Activated T-helper 2 cell treated with anti-CD3 and anti-CD28 coated beads, Interferon-gamma antibody, Interleukin-2, Interleukin-4, amounts not matched to agents 10 μg/mL and 5 μg/mL and 100 μg/mL, durations not matched to agents 14 hours and 24 hours and 36 hours (primary cell): ENCODE measurements around the gene DGCR2. TPM values are rescaled to one million over a fixed set of nuclear protein-coding genes. Genes with fewer than 3 reads are reported as not detected.
"Not testable (repeated sequence)": the region's sequence is repeated elsewhere in the genome, so short reads cannot be mapped to it uniquely, and the experiment has no call there.

ENCODE experiments used
- DNase-seq: peaks from one replicate; pipeline ENCODE4 v3.0.0; 2021; ENCODE audit warnings: low spot score
- H3K27ac Mint-ChIP-seq: one replicate; pipeline ENCODE4 v1.8.0; 2021; ENCODE audit warnings: mixed read lengths
- H3K27me3 Mint-ChIP-seq: one replicate; pipeline ENCODE4 v1.8.0; 2021; ENCODE audit warnings: low read depth, mixed read lengths
- H3K36me3 Mint-ChIP-seq: one replicate; pipeline ENCODE4 v1.8.0; 2021; ENCODE audit warnings: low read depth, mixed read lengths
- H3K4me1 Mint-ChIP-seq: one replicate; pipeline ENCODE4 v1.8.0; 2021; ENCODE audit warnings: low read depth, mixed read lengths
- H3K4me3 Mint-ChIP-seq: one replicate; pipeline ENCODE4 v1.8.0; 2021; ENCODE audit warnings: low read depth, mild to moderate bottlenecking, moderate library complexity, mixed read lengths
- H3K9me3 Mint-ChIP-seq: one replicate; pipeline ENCODE4 v1.8.0; 2021; ENCODE audit warnings: mixed read lengths
- intact Hi-C: fragments of 100-400 bp; cut with micrococcal nuclease; formaldehyde crosslinking; loops from one replicate; pipeline ENCODE4 v1.15.1; 2023
- total RNA-seq: library from RNA; stranded (reverse); gene quantifications from 2 replicates; pipeline ENCODE4 v1.2.3, GENCODE V29; 2022

The DGCR2 gene
- total RNA-seq, 1 donor from 2014 or later = 22.5 TPM

- DNase-seq = no peak
- Mint-ChIP-seq H3K4me1 (peaks cover 2% of the 10 kb centered on the region), H3K9me3 (no peaks in the 10 kb centered on the region), H3K27me3 (no peaks in the 10 kb centered on the region), H3K4me3 (no peak overlapping the region), H3K27ac (no peak overlapping the region), H3K36me3 (peaks cover 37% of the 10 kb centered on the region)
- intact Hi-C loops = no loop called here
Measured at GRCh38 chr22:19061471-19062138, 60.6 kb downstream of the DGCR2 start.

- DNase-seq = no peak
- H3K4me1 Mint-ChIP-seq = peaks cover 2% of the 10 kb centered on the region
- no peak overlapping the region for H3K27ac Mint-ChIP-seq
- H3K27me3 Mint-ChIP-seq = no peaks in the 10 kb centered on the region
- no peak overlapping the region for H3K4me3 Mint-ChIP-seq
- peaks cover 32% of the 10 kb centered on the region for H3K36me3 Mint-ChIP-seq
- intact Hi-C loops = no loop called here
- H3K9me3 Mint-ChIP-seq = no peaks in the 10 kb centered on the region
Measured at GRCh38 chr22:19060356-19061009, 61.7 kb downstream of the DGCR2 start.

DNA sequence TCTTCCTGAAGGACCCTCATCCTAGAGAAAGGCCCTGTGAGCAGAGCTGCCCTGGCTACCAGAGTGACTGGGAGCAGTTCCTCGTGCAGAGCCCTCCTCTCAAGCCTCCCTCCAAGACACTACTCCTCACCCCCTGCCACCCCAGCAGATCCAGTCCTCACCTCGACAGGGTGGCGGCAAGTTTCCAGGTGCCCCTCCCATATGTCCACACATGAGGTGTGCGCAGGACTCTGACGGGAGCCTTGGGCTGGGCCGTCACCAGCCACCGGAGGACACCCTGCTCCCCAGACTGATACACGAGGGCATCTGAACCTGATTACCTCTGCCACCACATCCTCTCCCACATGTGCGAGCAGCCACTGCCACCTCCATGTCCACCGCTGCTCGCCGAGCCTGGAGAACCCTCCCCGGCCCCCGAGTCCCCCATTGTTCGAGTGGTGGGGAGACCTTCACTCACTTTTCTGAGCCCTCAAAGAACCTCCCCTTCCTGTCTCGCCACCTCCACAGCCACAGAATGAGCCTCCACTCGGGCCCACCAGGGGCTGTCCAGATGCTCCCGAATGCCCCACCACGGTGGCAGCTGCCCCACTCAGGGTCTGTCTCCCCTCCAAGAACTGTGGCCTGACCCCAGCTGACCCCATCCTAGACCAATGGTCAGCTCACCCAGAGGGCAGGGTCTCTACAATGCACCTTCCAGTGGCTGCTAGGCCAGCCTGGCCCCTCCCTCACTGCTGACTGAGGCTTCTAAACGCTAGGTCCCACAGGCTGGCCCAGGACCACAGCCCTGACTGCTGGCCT lies 62.5 kb downstream of the DGCR2 start:
- intact Hi-C loops = no loop called here
- H3K36me3 Mint-ChIP-seq = peaks cover 34% of the 10 kb centered on the region
- no peak overlapping the region for H3K27ac Mint-ChIP-seq
- H3K27me3 Mint-ChIP-seq = no peaks in the 10 kb centered on the region
- H3K4me3 Mint-ChIP-seq = no peak overlapping the region
- H3K4me1 Mint-ChIP-seq = peaks cover 2% of the 10 kb centered on the region
- no peak for DNase-seq
- no peaks in the 10 kb centered on the region for H3K9me3 Mint-ChIP-seq

GRCh38 chr22:19058713-19059451 lies 63.3 kb downstream of the DGCR2 start:
- H3K4me3 Mint-ChIP-seq = no peak overlapping the region
- H3K9me3 Mint-ChIP-seq = no peaks in the 10 kb centered on the region
- peaks cover 2% of the 10 kb centered on the region for H3K4me1 Mint-ChIP-seq
- DNase-seq = no peak
- intact Hi-C loops = no loop called here
- no peak overlapping the region for H3K27ac Mint-ChIP-seq
- H3K36me3 Mint-ChIP-seq = peaks cover 36% of the 10 kb centered on the region
- no peaks in the 10 kb centered on the region for H3K27me3 Mint-ChIP-seq

- DNase-seq = no peak
- Mint-ChIP-seq H3K9me3 (no peaks in the 10 kb centered on the region), H3K27ac (no peak overlapping the region), H3K27me3 (no peaks in the 10 kb centered on the region), H3K36me3 (peaks cover 39% of the 10 kb centered on the region), H3K4me1 (peaks cover 4% of the 10 kb centered on the region), H3K4me3 (no peak overlapping the region)
- intact Hi-C loops = no loop called here
Measured at GRCh38 chr22:19057999-19058491, 64.2 kb downstream of the DGCR2 start.

GRCh38 chr22:19057539-19057938 lies 64.7 kb downstream of the DGCR2 start:
- Mint-ChIP-seq H3K27me3 (no peaks in the 10 kb centered on the region), H3K4me3 (no peak overlapping the region), H3K4me1 (peaks cover 4% of the 10 kb centered on the region), H3K9me3 (no peaks in the 10 kb centered on the region), H3K36me3 (peaks cover 39% of the 10 kb centered on the region), H3K27ac (no peak overlapping the region)
- intact Hi-C loops = no loop called here
- no peak for DNase-seq

DNA sequence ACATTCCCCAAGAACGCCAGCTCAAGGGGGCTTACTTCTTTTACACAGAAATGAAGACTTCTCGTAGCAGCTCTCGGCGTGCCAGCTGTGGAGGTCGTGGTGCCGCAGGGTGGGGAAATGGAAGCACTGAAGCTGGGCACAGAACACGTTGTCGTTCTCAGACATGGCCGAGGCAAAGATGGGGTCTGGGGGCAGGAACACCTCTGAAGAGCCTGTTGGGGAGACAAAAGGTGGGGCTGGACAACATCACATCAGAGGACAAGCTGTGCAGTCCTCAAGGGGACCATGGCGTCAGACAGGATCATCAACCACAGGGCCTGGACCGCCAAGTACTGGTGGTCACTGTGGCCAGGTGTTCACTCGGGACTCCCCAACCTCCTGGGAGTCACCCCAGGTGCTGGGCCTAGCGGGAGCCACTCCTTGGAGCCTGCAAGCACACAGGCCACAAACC lies 65.2 kb downstream of the DGCR2 start:
- H3K4me1 Mint-ChIP-seq = peaks cover 4% of the 10 kb centered on the region
- H3K9me3 Mint-ChIP-seq = no peaks in the 10 kb centered on the region
- intact Hi-C loops = no loop called here
- H3K27me3 Mint-ChIP-seq = no peaks in the 10 kb centered on the region
- DNase-seq = no peak
- no peak overlapping the region for H3K27ac Mint-ChIP-seq
- H3K36me3 Mint-ChIP-seq = peaks cover 39% of the 10 kb centered on the region
- no peak overlapping the region for H3K4me3 Mint-ChIP-seq

GRCh38 chr22:19055801-19056200 lies 66.4 kb downstream of the DGCR2 start:
- Mint-ChIP-seq H3K27ac (no peak overlapping the region), H3K27me3 (no peaks in the 10 kb centered on the region), H3K4me1 (peaks cover 4% of the 10 kb centered on the region), H3K9me3 (no peaks in the 10 kb centered on the region), H3K4me3 (no peak overlapping the region), H3K36me3 (peaks cover 46% of the 10 kb centered on the region)
- DNase-seq = no peak
- intact Hi-C loops = no loop called here

DNA sequence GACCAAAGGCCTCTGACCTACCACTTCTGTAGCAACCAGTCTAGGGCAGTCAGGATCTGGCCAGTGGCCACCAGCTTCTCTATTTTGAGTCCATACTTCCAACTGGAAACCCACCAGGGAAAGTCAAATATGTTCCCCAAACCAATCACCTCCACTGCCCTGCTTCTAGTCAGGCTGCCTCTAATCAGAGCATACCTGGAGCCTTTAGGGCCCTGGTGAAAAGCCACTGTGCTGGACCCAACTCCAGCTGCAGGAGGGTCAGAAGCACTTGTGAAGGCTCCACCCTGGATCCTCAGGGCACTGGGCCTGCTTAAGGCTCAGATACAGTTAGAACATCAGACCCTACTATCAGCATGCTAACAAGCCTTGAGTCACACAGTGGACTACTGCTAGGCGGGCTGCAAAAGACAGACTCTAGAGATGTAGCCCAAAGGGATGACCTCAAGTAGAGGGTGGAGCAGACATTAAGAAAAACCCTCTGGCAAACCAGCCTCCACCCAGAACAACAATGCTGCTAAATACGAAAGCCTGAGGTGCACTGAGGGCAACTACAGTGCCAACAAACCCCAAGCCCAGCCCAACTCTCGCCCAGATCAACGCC lies 69.2 kb downstream of the DGCR2 start:
- no peaks in the 10 kb centered on the region for H3K9me3 Mint-ChIP-seq
- H3K27ac Mint-ChIP-seq = no peak overlapping the region
- intact Hi-C loops = no loop called here
- peaks cover 52% of the 10 kb centered on the region for H3K36me3 Mint-ChIP-seq
- no peak for DNase-seq
- no peaks in the 10 kb centered on the region for H3K27me3 Mint-ChIP-seq
- no peak overlapping the region for H3K4me3 Mint-ChIP-seq
- peaks cover 7% of the 10 kb centered on the region for H3K4me1 Mint-ChIP-seq

GRCh38 chr22:19051381-19052072 lies 70.7 kb downstream of the DGCR2 start:
- intact Hi-C loops = no loop called here
- peaks cover 7% of the 10 kb centered on the region for H3K4me1 Mint-ChIP-seq

DNA sequence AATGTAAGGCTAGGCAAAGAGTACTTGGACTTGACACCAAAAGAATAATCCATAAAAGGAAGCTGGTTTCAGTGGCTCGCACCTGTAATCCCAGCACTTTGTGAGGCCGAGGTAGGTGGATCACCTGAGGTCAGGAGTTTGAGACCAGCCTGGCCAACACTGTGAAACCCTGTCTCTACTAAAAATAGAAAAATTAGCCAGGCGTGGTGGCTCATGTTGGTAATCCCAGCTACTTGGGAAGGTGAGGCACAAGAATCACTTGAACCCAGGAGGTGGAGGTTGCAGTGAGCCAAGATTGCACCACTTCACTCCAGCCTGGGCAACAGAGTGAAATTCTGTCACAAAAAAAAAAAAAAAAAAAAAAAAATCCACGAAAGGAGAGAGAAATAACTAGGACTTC lies 71.4 kb downstream of the DGCR2 start:
- intact Hi-C loops, H3K4me3 Mint-ChIP-seq, H3K4me1 Mint-ChIP-seq, H3K27me3 Mint-ChIP-seq, DNase-seq, H3K9me3 Mint-ChIP-seq, H3K27ac Mint-ChIP-seq: not testable (repeated sequence)
- peaks cover 61% of the 10 kb centered on the region for H3K36me3 Mint-ChIP-seq

More at GRCh38 chr22:19051381-19052072, 70.7 kb downstream of the DGCR2 start:
- peaks cover 57% of the 10 kb centered on the region for H3K36me3 Mint-ChIP-seq
- no peaks in the 10 kb centered on the region for H3K9me3 Mint-ChIP-seq
- no peak for DNase-seq
- no peak overlapping the region for H3K4me3 Mint-ChIP-seq
- no peaks in the 10 kb centered on the region for H3K27me3 Mint-ChIP-seq
- no peak overlapping the region for H3K27ac Mint-ChIP-seq

DNA sequence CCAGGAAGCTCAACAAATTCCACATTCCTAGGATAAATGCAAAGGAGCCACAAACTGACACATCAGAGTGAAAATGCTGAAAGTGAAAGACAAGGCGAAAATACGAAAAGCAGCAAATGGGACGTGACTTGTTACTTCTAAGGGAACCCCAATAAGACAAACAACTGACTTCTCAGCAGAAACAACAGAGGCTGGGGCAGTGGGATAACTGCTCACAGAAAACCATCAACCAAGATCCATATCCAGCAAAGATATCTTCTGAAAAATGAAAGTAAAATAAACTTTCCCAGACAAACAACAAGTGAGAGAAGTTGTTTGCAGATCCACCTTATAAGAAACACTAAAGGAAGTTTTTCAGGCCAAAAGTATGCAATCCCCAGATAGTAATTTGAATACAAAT lies 72.1 kb downstream of the DGCR2 start:
- intact Hi-C loops = no loop called here
- no peak overlapping the region for H3K27ac Mint-ChIP-seq
- no peak for DNase-seq
- peaks cover 7% of the 10 kb centered on the region for H3K4me1 Mint-ChIP-seq
- no peaks in the 10 kb centered on the region for H3K27me3 Mint-ChIP-seq
- no peaks in the 10 kb centered on the region for H3K9me3 Mint-ChIP-seq
- H3K36me3 Mint-ChIP-seq = peaks cover 61% of the 10 kb centered on the region
- H3K4me3 Mint-ChIP-seq = no peak overlapping the region
